Measurements from ENCODE around the gene ACER2. TPM values are rescaled to one million over a fixed set of nuclear protein-coding genes. Genes with fewer than 3 reads are reported as not detected.

Gene ACER2
- 3.2 to 4.3 TPM (median 4.2 TPM) in 3 replicates for polyA plus RNA-seq
- 0.31 TPM for polyA plus RNA-seq (2011; ENCODE audit: low read depth)
- 1.7 and 3.3 TPM in 2 replicates for polyA plus RNA-seq (2011; cell fraction: cytosol; rRNA removed)
- polyA plus RNA-seq (2011; cell fraction: nucleus; rRNA removed) = 6.0 and 7.2 TPM in 2 replicates
- 2.2 and 2.9 TPM in 2 replicates for polyA plus RNA-seq (2012; ENCODE audit: low replicate concordance)
- polyA minus RNA-seq = 5.7 to 13.7 TPM (median 13.1 TPM) in 3 replicates
- polyA minus RNA-seq (2011; cell fraction: cytosol; rRNA and poly(A)+ RNA removed) = 3.5 TPM
- 10.4 and 11.4 TPM in 2 replicates for polyA minus RNA-seq (2011; cell fraction: nucleus; rRNA and poly(A)+ RNA removed)

- no peaks in the 10 kb centered on the region for H3K27me3 ChIP-seq (ENCODE audit: control insufficient read depth, extremely low read depth, insufficient read depth, low read length)
- no peak within 1 kb of the TSS for H3K27ac ChIP-seq (ENCODE audit: control insufficient read depth, insufficient read depth, low read length)
- H3K79me2 ChIP-seq (ENCODE audit: control insufficient read depth, insufficient read depth, low read length) = no peaks in the 10 kb centered on the region
- FAIRE-seq (peak; percentile 43), DNase-seq (ENCODE audit: low read depth, low spot score) (peak; percentile 33)
- no peaks in the 10 kb centered on the region for H3K9me3 ChIP-seq (ENCODE audit: control insufficient read depth, low read depth, low read length)
- dilution Hi-C loops (cut with MboI; ENCODE audit: extremely low pct_ligation_motif_present, low sequenced_read_pairs) = no loop called here
- peaks cover 18% of the 10 kb centered on the region for H3K4me1 ChIP-seq (ENCODE audit: control insufficient read depth, extremely low read depth, insufficient read depth, low read length)
- peak within 1 kb of the TSS; percentile 47 to 79 (median 60) for H3K4me3 ChIP-seq (ENCODE audit: control insufficient read depth in 2 of 3, extremely low read depth in 1 of 3, insufficient read depth in 2 of 3, low read depth in 1 of 3, low read length in 3 of 3)
- no peaks in the 10 kb centered on the region for H3K36me3 ChIP-seq (ENCODE audit: control insufficient read depth in 2 of 2, extremely low read depth in 1 of 2, insufficient read depth in 2 of 2, low read length in 2 of 2)
- peak within 1 kb of the TSS; percentile 89 for H3K4me2 ChIP-seq (ENCODE audit: control insufficient read depth, extremely low read depth, insufficient read depth, low read depth, low read length)
- H3K9me1 ChIP-seq (ENCODE audit: control insufficient read depth, extremely low read depth, insufficient read depth, low read length) = no peaks in the 10 kb centered on the region
- peak within 1 kb of the TSS; percentile 62 for H3K9ac ChIP-seq (ENCODE audit: control insufficient read depth, extremely low read depth, insufficient read depth, low read length)
- no peaks in the 10 kb centered on the region for H4K20me1 ChIP-seq (ENCODE audit: control insufficient read depth, extremely low read depth, insufficient read depth, low read length)
- H2AFZ ChIP-seq (ENCODE audit: control insufficient read depth, low read length) = peak within 1 kb of the TSS; percentile 90
- TF ChIP-seq EZH2 (IDR thresholded peaks at IDR 0.05; ENCODE audit: low read length) (no peak), CTCF (optimal IDR thresholded peaks at IDR 0.05 in 1 of 3, IDR thresholded peaks at IDR 0.05 in 1 of 3, conservative IDR thresholded peaks at IDR 0.05 in 1 of 3; ENCODE audit: extremely low read depth in 1 of 3, insufficient read depth in 2 of 3, low read length in 3 of 3) (peak in 1 of 3 experiments; percentile 11)
Observed at GRCh38 chr9:19408693-19409400, at the start of gene ACER2. TSS of gene ACER2 (plus strand) at chr9:19409009. CDS start at chr9:19409085, 76 bp downstream.

- Histone ChIP-seq H3K36me3 (ENCODE audit: control insufficient read depth in 2 of 2, extremely low read depth in 1 of 2, insufficient read depth in 2 of 2, low read length in 2 of 2) (peaks cover 4 to 5% of the 10 kb centered on the region in 2 experiments), H4K20me1 (ENCODE audit: control insufficient read depth, extremely low read depth, insufficient read depth, low read length) (no peaks in the 10 kb centered on the region), H3K27me3 (ENCODE audit: control insufficient read depth, extremely low read depth, insufficient read depth, low read length) (no peaks in the 10 kb centered on the region), H3K9ac (ENCODE audit: control insufficient read depth, extremely low read depth, insufficient read depth, low read length) (no peak overlapping the region), H3K9me3 (ENCODE audit: control insufficient read depth, low read depth, low read length) (no peaks in the 10 kb centered on the region), H2AFZ (ENCODE audit: control insufficient read depth, low read length) (no peak overlapping the region), H3K9me1 (ENCODE audit: control insufficient read depth, extremely low read depth, insufficient read depth, low read length) (no peaks in the 10 kb centered on the region), H3K4me3 (ENCODE audit: control insufficient read depth in 2 of 3, extremely low read depth in 1 of 3, insufficient read depth in 2 of 3, low read depth in 1 of 3, low read length in 3 of 3) (no peak overlapping the region), H3K4me2 (ENCODE audit: control insufficient read depth, extremely low read depth, insufficient read depth, low read depth, low read length) (no peak overlapping the region), H3K27ac (ENCODE audit: control insufficient read depth, insufficient read depth, low read length) (no peak overlapping the region), H3K79me2 (ENCODE audit: control insufficient read depth, insufficient read depth, low read length) (no peaks in the 10 kb centered on the region), H3K4me1 (ENCODE audit: control insufficient read depth, extremely low read depth, insufficient read depth, low read length) (no peaks in the 10 kb centered on the region)
- dilution Hi-C loops (cut with MboI; ENCODE audit: extremely low pct_ligation_motif_present, low sequenced_read_pairs) = no loop called here
- no peak for FAIRE-seq
- TF ChIP-seq CTCF (optimal IDR thresholded peaks at IDR 0.05 in 1 of 3, IDR thresholded peaks at IDR 0.05 in 1 of 3, conservative IDR thresholded peaks at IDR 0.05 in 1 of 3; ENCODE audit: extremely low read depth in 1 of 3, insufficient read depth in 2 of 3, low read length in 3 of 3) (no peak), EZH2 (IDR thresholded peaks at IDR 0.05; ENCODE audit: low read length) (no peak)
- no peak for DNase-seq (ENCODE audit: low read depth, low spot score)
Observed at GRCh38 chr9:19369107-19369506, 39.7 kb upstream of the ACER2 start.

Data from keratinocyte (primary cell).